ACHN (cell line): ENCODE results near the gene RAPGEF3.

Source experiments
- DNase-seq: peaks from one replicate; pipeline ENCODE4 v3.0.0-alpha.2; 2015
- in situ Hi-C: cut with HindIII; loops from 2 replicates; pipeline ENCODE4 v1.10.0; 2017; ENCODE audit warnings: low sequenced_read_pairs, low pct_ligation_motif_present, low pct_unique_long_range_greater_than_20kb

Gene RAPGEF3

GRCh38 chr12:47769234-47770085 lies 10.8 kb upstream of the RAPGEF3 start:
- DNase-seq: no peak
- in situ Hi-C loops: loop anchor here (10.0 kb wide), 1 partner anchor 55 kb away; no protein-coding TSS in a partner anchor

GRCh38 chr12:47768323-47768811 lies 9.7 kb upstream of the RAPGEF3 start:
- in situ Hi-C loops: no loop called here
- DNase-seq: peak; percentile 97

- peak; percentile 73 for DNase-seq
- in situ Hi-C loops: no loop called here
These were observed 8.6 kb upstream of the RAPGEF3 start for GRCh38 chr12:47767216-47767724.

- in situ Hi-C loops: no loop called here
- no peak for DNase-seq
These were observed 8.0 kb upstream of the RAPGEF3 start for GRCh38 chr12:47766502-47767215.

GRCh38 chr12:47763481-47764346 lies 5.0 kb upstream of the RAPGEF3 start:
- in situ Hi-C loops: no loop called here
- DNase-seq: peak; percentile 100

GRCh38 chr12:47762850-47763465 lies 4.3 kb upstream of the RAPGEF3 start:
- peak; percentile 86 for DNase-seq
- in situ Hi-C loops: no loop called here

GRCh38 chr12:47758584-47758833 lies 171 bp downstream of the RAPGEF3 start:
- no peak for DNase-seq
- in situ Hi-C loops: no loop called here

- in situ Hi-C loops: no loop called here
- peak; percentile 51 for DNase-seq
These were observed 668 bp downstream of the RAPGEF3 start for GRCh38 chr12:47757840-47758583.

GRCh38 chr12:47757364-47757839 lies 1.3 kb downstream of the RAPGEF3 start:
- in situ Hi-C loops: no loop called here
- DNase-seq: no peak

GRCh38 chr12:47755655-47756562 lies 2.8 kb downstream of the RAPGEF3 start:
- in situ Hi-C loops: no loop called here
- DNase-seq: no peak

GRCh38 chr12:47754881-47755280 lies 3.8 kb downstream of the RAPGEF3 start:
- no peak for DNase-seq

GRCh38 chr12:47754126-47754525 lies 4.6 kb downstream of the RAPGEF3 start:
- DNase-seq: no peak
- in situ Hi-C loops: no loop called here

More at GRCh38 chr12:47754881-47755280, 3.8 kb downstream of the RAPGEF3 start:
- in situ Hi-C loops: no loop called here

GRCh38 chr12:47753021-47754001 lies 5.4 kb downstream of the RAPGEF3 start:
- in situ Hi-C loops: no loop called here
- DNase-seq: peak; percentile 47

- in situ Hi-C loops: no loop called here
- DNase-seq: no peak
These were observed 6.1 kb downstream of the RAPGEF3 start for GRCh38 chr12:47752552-47752951.

GRCh38 chr12:47752121-47752520 lies 6.6 kb downstream of the RAPGEF3 start:
- in situ Hi-C loops: no loop called here

GRCh38 chr12:47751561-47751960 lies 7.1 kb downstream of the RAPGEF3 start:
- in situ Hi-C loops: no loop called here
- DNase-seq: no peak

More at GRCh38 chr12:47752121-47752520, 6.6 kb downstream of the RAPGEF3 start:
- DNase-seq: no peak
